B cell (primary cell): ENCODE data around the gene ALG8.

Experiments
- CTCF ChIP-seq: fragments of 200-600 bp; IDR thresholded peaks from one replicate; pipeline ENCODE4 v1.8.0; 2022; ENCODE audit warnings: antibody characterized with exemption, mild to moderate bottlenecking
- EZH2 ChIP-seq: IDR thresholded peaks from 2 replicates; pipeline ENCODE4 v1.6.1; 2012; ENCODE audit warnings: borderline replicate concordance, low read depth, mild to moderate bottlenecking, moderate library complexity, low read length; ENCODE audit not compliant: insufficient read depth, poor library complexity, severe bottlenecking

GRCh38 chr11:78170874-78171549, 31.6 kb upstream of the ALG8 start:
- no peak for TF ChIP-seq EZH2
- TF ChIP-seq CTCF, result no peak
